Tibial nerve (tissue), 4 donors: Measurements from ENCODE around the gene DNAH6. TPM values are rescaled to one million over a fixed set of nuclear protein-coding genes. Genes with fewer than 3 reads are reported as not detected.

Source experiments
- DNase-seq, 2 donors: peaks; one replicate each; pipeline ENCODE4 v3.0.0-alpha.2; 2019; ENCODE audit warnings: low spot score in 2 of 2
- H3K27ac ChIP-seq, 4 donors: fragments of 200-600 bp; sonication (generic) in 3 of 4; one replicate each; pipeline ENCODE4 v1.5.1; 2017 to 2019; ENCODE audit warnings: mild to moderate bottlenecking in 1 of 4
- H3K27me3 ChIP-seq, 2 donors: fragments of 200-600 bp; sonication (generic) in 1 of 2; one replicate each; pipeline versions ENCODE4 v1.5.1 to v1.6.0; 2017 to 2019
- H3K36me3 ChIP-seq, 3 donors: fragments of 200-600 bp; sonication (generic); one replicate each; pipeline ENCODE4 v1.5.1; 2018 to 2019
- H3K4me1 ChIP-seq, 4 donors: fragments of 200-600 bp; sonication (generic) in 3 of 4; one replicate each; pipeline ENCODE4 v1.5.1; 2017 to 2019
- H3K4me3 ChIP-seq, 4 donors: fragments of 200-600 bp; sonication (generic) in 3 of 4; one replicate each; pipeline ENCODE4 v1.5.1; 2017 to 2019; ENCODE audit warnings: mild to moderate bottlenecking in 1 of 4, moderate library complexity in 1 of 4
- H3K9me3 ChIP-seq, 4 donors: fragments of 200-600 bp; sonication (generic) in 3 of 4; one replicate each; pipeline ENCODE4 v1.5.1; 2017 to 2019
- EP300 ChIP-seq, 2 donors: sonication (generic); formaldehyde crosslinking; IDR thresholded peaks; one replicate each; pipeline ENCODE4 v1.6.1; 2017; ENCODE audit warnings: antibody characterized with exemption in 2 of 2, mild to moderate bottlenecking in 1 of 2
- POLR2A ChIP-seq, 2 donors: fragments of 450-650 bp; IDR thresholded peaks; one replicate each; pipeline ENCODE4 v1.6.1; 2017; ENCODE audit warnings: antibody characterized with exemption in 2 of 2, mild to moderate bottlenecking in 2 of 2, moderate library complexity in 2 of 2
- WGBS, 2 donors: methylation state at CpG; one replicate each; pipeline ENCODE4 v1.1.5; 2018; 5-methylcytosine and 5-hydroxymethylcytosine counted together
- total RNA-seq, 4 donors: library from RNA; depleted of rRNA; stranded (reverse); fragments of >200 nt; gene quantifications; one replicate each; pipeline ENCODE4 v1.1.0, GENCODE V29; 2016
- TF ChIP-seq, protein P1 (sequence below), 5 experiments: fragments of 200-600 bp in 3 of 5; fragments of 450-650 bp in 2 of 5; sonication (generic) in 3 of 5; IDR thresholded peaks; one replicate each; pipeline ENCODE4 v1.5.1; 2016 to 2019; ENCODE audit warnings: antibody characterized with exemption in 5 of 5, mild to moderate bottlenecking in 3 of 5, moderate library complexity in 2 of 5

DNAH6 gene
- total RNA-seq, 4 donors from 2014 or later = 2.2 to 5.9 (median 2.7) TPM

DNA sequence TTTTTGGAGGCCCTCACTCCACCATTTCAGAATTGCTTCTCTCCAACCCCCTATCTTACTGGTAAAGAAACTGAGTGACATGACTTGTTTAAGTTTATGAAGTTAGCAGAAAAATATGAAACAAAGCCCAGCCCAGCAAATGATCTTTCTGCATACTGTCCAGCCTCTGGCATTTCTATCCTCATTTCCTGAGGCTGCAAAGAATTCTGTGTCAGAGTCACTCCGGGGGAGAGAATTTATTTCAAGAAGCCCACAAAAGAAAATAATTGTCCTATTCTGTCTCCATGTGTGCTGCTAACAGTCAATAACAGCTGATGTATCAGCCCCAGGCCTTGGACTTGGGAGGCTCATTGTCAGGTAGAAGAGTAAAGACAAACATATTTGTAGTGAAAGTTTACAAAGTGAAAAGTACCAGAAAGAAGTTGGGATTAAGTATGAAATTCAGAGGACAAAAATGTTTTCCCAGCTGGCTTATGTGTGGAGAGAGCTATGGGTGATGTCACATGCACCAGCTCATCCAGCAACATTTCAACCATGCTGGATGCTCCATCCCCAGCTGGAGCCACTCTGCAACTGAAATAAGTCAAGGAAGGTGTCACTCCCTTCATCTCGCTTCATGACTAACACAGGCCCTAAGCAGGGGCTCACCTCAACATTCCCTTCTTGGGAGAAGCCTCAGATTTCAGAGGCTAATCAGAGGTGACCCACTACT lies 322.3 kb downstream of the DNAH6 start:
- WGBS, 2 donors = 57 to 72% methylated on average over 2 of the region's 2 CpGs
- H3K36me3 ChIP-seq = no peaks in the 10 kb centered on the region
- no peak overlapping the region for H3K4me3 ChIP-seq
- H3K27ac ChIP-seq = no peak overlapping the region
- TF ChIP-seq EP300 (IDR thresholded peaks at IDR 0.05) = no peak
- no peak for TF ChIP-seq POLR2A (IDR thresholded peaks at IDR 0.05)
- TF ChIP-seq, protein P1, sequence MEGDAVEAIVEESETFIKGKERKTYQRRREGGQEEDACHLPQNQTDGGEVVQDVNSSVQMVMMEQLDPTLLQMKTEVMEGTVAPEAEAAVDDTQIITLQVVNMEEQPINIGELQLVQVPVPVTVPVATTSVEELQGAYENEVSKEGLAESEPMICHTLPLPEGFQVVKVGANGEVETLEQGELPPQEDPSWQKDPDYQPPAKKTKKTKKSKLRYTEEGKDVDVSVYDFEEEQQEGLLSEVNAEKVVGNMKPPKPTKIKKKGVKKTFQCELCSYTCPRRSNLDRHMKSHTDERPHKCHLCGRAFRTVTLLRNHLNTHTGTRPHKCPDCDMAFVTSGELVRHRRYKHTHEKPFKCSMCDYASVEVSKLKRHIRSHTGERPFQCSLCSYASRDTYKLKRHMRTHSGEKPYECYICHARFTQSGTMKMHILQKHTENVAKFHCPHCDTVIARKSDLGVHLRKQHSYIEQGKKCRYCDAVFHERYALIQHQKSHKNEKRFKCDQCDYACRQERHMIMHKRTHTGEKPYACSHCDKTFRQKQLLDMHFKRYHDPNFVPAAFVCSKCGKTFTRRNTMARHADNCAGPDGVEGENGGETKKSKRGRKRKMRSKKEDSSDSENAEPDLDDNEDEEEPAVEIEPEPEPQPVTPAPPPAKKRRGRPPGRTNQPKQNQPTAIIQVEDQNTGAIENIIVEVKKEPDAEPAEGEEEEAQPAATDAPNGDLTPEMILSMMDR (IDR thresholded peaks at IDR 0.05) = no peak
- peaks cover 0 to 5% (median 0%) of the 10 kb centered on the region in 4 donors for H3K4me1 ChIP-seq
- DNase-seq = no peak
- peaks cover 0 to 23% (median 4%) of the 10 kb centered on the region in 4 donors for H3K9me3 ChIP-seq
- no peaks in the 10 kb centered on the region for H3K27me3 ChIP-seq

- no peaks in the 10 kb centered on the region for H3K27me3 ChIP-seq
- H3K27ac ChIP-seq = no peak overlapping the region
- H3K9me3 ChIP-seq = peaks cover 0 to 23% (median 4%) of the 10 kb centered on the region in 4 donors
- H3K4me3 ChIP-seq = no peak overlapping the region
- peaks cover 0 to 5% (median 0%) of the 10 kb centered on the region in 4 donors for H3K4me1 ChIP-seq
- WGBS, 2 donors = 76 to 78% methylated on average over 4 of the region's 4 CpGs
- TF ChIP-seq, protein P1 (IDR thresholded peaks at IDR 0.05) = no peak
- TF ChIP-seq POLR2A (IDR thresholded peaks at IDR 0.05) (no peak), EP300 (IDR thresholded peaks at IDR 0.05) (no peak)
- no peaks in the 10 kb centered on the region for H3K36me3 ChIP-seq
- DNase-seq = no peak
These were observed 323.6 kb downstream of the DNAH6 start for GRCh38 chr2:84839851-84840250.

DNA sequence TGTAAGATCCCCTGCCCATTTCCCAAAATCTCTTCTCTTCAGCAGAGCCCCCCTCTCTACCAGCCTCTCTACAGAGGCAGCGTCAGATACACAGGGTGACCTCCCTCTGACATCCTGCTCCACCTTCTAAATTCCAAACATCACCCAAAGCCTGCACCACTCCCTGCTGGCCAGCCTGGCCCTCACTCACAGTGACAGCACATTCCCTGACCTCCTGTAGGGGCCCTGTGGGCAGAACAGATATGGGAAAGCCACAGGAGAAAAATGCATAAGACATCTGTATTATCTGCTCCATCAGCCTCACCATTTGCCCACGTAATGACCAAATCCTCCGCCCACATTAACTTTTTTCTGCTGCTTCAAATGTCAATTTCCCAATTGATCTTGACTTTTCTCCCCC lies 324.0 kb downstream of the DNAH6 start:
- no peak overlapping the region for H3K27ac ChIP-seq
- 64 to 66% methylated on average over 3 of the region's 3 CpGs for WGBS, 2 donors
- H3K27me3 ChIP-seq = no peaks in the 10 kb centered on the region
- no peak overlapping the region for H3K4me3 ChIP-seq
- no peaks in the 10 kb centered on the region for H3K36me3 ChIP-seq
- no peak for TF ChIP-seq EP300 (IDR thresholded peaks at IDR 0.05)
- TF ChIP-seq, protein P1 (IDR thresholded peaks at IDR 0.05) = no peak
- no peak for TF ChIP-seq POLR2A (IDR thresholded peaks at IDR 0.05)
- H3K4me1 ChIP-seq = peaks cover 0 to 5% (median 0%) of the 10 kb centered on the region in 4 donors
- no peak for DNase-seq
- H3K9me3 ChIP-seq = peaks cover 0 to 21% (median 4%) of the 10 kb centered on the region in 4 donors

DNA sequence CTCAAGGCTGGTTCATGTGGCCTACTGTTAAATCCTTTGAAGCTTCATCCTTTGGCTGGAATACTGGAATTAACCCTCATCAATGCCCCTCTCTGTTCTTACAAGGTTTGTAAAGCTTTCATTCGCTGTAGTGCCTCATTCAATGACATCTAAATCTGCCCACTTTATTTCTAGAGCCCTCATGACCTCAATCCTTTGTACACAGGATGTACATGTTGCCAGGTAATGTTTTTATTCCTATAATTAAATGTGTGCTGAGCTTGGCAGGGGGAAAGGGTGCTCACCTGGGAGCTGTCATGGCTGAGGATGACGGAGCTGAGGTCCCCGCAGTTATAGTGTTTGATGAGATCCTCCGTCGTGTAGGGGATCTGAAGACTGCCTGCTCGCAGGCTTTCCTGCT lies 325.3 kb downstream of the DNAH6 start:
- H3K36me3 ChIP-seq = no peaks in the 10 kb centered on the region
- TF ChIP-seq POLR2A (IDR thresholded peaks at IDR 0.05) (no peak), EP300 (IDR thresholded peaks at IDR 0.05) (no peak)
- TF ChIP-seq, protein P1 (IDR thresholded peaks at IDR 0.05) = no peak
- no peaks in the 10 kb centered on the region for H3K27me3 ChIP-seq
- peaks cover 0 to 10% (median 0%) of the 10 kb centered on the region in 4 donors for H3K4me1 ChIP-seq
- DNase-seq = no peak
- H3K4me3 ChIP-seq = no peak overlapping the region
- whole genome bisulfite sequencing, 2 donors = 81 to 82% methylated on average over 6 of the region's 6 CpGs
- no peak overlapping the region for H3K27ac ChIP-seq
- H3K9me3 ChIP-seq = peaks cover 0 to 9% (median 0%) of the 10 kb centered on the region in 4 donors

DNA sequence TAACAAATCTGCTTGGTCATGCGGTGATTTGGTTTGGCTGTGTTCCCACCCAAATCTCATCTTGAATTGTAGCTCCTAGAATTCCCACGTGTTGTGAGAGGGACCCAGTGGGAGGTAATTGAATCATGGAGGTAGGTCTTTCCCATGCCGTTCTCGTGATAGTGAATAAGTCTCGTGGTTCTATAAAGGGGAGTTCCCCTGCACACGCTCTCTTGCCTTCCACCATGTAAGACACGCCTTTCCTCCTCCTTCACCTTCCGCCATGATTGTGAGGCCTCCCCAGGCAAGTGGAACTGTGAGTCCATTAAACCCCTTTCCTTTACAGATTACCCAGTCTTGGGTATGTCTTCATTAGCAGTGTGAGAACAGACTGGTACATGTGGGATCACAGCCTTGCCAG lies 327.8 kb downstream of the DNAH6 start:
- H3K27ac ChIP-seq = no peak overlapping the region
- WGBS, 2 donors = 90 to 91% methylated on average over 8 of the region's 8 CpGs
- peaks cover 0 to 16% (median 0%) of the 10 kb centered on the region in 4 donors for H3K4me1 ChIP-seq
- H3K36me3 ChIP-seq = no peaks in the 10 kb centered on the region
- no peak for DNase-seq
- no peaks in the 10 kb centered on the region for H3K9me3 ChIP-seq
- no peaks in the 10 kb centered on the region for H3K27me3 ChIP-seq
- no peak overlapping the region for H3K4me3 ChIP-seq
- TF ChIP-seq EP300 (IDR thresholded peaks at IDR 0.05) (no peak), POLR2A (IDR thresholded peaks at IDR 0.05) (no peak)
- TF ChIP-seq, protein P1 (IDR thresholded peaks at IDR 0.05) = no peak
